GM19023 (cell line): ENCODE data around the gene ZMIZ1.
"Not testable (repeated sequence)": the region's sequence is repeated elsewhere in the genome, so short reads cannot be mapped to it uniquely, and the experiment has no call there.

Experiments
- ATAC-seq: cut with Tn5 transposase; IDR thresholded peaks from one replicate; pipeline ENCODE4 v1.9.1; 2021; ENCODE audit warnings: mild to moderate bottlenecking, moderate library complexity; ENCODE audit not compliant: unreplicated experiment

ZMIZ1 gene

DNA sequence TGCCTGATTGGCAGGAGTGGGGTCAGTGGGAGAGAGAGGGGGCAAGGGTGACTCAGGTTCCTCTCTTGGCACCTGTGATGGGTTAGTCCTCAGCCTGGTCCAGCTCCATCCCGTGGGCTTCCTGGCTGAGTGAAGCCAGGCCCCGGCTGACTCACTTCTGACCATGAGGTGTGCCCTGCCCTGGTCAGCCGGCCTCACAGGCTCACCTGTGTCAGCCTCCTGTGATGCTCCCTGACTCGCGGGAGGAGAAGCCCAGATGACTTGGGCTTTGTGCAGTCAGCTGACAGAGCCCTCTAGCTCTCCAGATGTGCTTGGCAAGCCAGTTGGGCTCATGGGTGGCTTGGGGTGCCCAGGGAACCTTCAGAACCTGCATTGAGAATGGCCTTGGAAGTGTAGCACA lies 262.5 kb downstream of the ZMIZ1 start:
- ATAC-seq = peak; percentile 20

- peak; percentile 79 for ATAC-seq
Measured at GRCh38 chr10:79331709-79332108, 262.9 kb downstream of the ZMIZ1 start.

DNA sequence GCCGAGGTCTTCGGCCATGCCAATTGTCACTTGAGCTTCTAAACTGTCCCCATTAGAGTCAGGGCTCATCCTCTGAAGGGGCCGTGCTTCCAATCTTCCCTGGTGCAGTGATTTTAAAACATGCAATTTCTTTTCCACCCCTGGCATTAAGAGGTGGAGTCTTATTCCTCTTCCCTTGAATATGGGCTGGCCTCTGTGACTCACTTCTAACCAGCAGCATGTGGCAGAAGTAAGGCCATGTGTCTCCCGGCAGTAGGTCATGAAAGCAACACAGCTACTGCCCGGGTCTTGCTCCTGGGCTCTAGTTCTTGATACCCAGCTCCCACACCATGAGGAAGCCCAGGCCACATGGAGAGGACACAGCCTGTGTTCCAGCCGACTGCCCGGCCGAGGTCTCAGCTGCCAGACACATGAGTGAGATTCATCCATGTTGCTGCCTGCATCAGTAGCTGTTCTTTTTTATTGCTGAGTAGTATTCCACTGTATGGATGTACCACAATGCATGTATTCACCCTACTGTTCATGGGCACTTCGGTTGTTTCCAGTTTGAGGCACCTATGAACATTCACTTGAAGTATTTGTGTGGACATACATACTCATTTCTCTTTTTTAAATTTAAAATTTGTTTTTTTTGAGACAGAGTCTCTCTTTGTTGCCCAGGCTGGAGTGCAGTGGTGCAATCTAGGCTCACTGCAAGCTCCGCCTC lies 264.0 kb downstream of the ZMIZ1 start:
- ATAC-seq = not testable (repeated sequence)

- no peak for ATAC-seq
Measured at GRCh38 chr10:79333513-79333912, 264.7 kb downstream of the ZMIZ1 start.

GRCh38 chr10:79334573-79334972 lies 265.8 kb downstream of the ZMIZ1 start:
- no peak for ATAC-seq

GRCh38 chr10:79335094-79335469 lies 266.3 kb downstream of the ZMIZ1 start:
- ATAC-seq = no peak

- no peak for ATAC-seq
Measured at GRCh38 chr10:79335470-79336235, 266.9 kb downstream of the ZMIZ1 start.

- ATAC-seq = no peak
Measured at GRCh38 chr10:79336276-79336675, 267.5 kb downstream of the ZMIZ1 start.

- no peak for ATAC-seq
Measured at GRCh38 chr10:79336739-79337138, 268.0 kb downstream of the ZMIZ1 start.

DNA sequence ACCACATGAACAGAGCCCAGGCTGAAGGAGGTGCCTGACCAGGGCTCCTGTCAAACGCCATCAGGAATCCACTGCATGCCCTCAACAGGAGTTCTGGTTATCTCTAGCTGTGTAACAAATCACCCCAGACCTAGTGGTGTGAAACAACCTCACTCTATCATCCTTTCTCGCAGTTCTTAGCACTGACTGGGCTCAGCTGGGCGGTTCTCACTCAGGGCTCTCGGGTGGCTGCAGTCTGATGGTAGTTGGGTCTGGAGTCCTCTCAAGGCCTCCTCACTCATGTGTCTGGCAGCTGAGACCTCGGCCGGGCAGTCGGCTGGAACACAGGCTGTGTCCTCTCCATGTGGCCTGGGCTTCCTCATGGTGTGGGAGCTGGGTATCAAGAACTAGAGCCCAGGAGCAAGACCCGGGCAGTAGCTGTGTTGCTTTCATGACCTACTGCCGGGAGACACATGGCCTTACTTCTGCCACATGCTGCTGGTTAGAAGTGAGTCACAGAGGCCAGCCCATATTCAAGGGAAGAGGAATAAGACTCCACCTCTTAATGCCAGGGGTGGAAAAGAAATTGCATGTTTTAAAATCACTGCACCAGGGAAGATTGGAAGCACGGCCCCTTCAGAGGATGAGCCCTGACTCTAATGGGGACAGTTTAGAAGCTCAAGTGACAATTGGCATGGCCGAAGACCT lies 269.2 kb downstream of the ZMIZ1 start:
- not testable (repeated sequence) for ATAC-seq

DNA sequence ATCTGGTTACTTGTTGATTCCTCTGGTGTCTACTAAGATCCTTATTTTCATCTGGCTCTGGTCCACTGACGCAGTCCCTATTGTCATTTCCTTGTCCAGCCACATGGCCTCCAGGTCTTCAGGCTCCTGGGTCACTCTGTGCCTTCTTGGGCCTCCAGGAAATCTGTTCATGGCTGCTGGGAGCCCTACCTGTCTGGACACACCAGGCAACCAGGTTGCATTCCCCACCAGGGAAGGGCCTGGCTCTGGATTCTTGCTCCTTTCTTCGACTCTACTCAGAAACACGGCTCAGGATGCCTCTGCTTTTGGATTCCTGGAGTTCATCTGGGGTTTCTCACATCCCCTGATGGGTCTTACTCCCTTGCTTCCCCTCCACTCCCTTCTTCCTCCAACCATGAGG lies 270.5 kb downstream of the ZMIZ1 start:
- no peak for ATAC-seq

GRCh38 chr10:79340646-79341244 lies 272.0 kb downstream of the ZMIZ1 start:
- no peak for ATAC-seq

GRCh38 chr10:79342295-79342761 lies 273.6 kb downstream of the ZMIZ1 start:
- no peak for ATAC-seq

DNA sequence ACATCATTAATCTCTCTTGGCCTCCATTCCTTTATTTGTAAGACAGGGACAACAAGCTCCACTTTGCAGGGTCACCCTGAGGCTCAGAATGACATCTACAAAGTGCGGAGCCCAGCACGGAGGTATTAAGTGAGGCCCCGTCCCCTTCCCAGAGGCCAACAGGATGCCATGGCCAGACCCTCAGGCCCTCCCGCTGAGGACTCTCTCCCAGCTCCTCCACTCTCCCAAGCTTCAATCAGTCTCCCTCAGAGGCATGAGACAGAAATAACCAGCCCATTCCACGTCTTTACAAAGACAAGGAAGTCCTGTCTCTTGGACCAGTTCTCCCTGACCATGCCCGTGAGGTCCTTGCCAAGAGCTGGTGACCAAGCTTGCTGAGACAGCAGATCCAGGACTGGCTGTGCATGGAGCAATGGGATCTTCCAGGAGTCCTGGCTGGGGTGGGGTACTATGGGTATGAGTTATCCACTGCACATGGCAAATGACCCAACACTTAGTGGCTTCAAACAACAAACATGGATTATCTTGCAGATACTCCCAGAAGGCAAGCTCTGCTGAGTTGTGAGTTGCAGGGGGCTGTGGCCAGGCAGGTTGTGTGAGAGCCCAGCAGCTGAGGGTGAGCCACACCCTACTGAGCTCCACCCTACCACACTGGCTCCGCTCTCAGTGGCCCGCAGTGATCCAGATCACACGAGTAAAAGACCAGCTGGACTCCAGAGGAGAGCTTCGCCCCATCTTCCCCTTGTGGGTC lies 274.2 kb downstream of the ZMIZ1 start:
- no peak for ATAC-seq

- no peak for ATAC-seq
Measured at GRCh38 chr10:79344502-79345195, 275.9 kb downstream of the ZMIZ1 start.

DNA sequence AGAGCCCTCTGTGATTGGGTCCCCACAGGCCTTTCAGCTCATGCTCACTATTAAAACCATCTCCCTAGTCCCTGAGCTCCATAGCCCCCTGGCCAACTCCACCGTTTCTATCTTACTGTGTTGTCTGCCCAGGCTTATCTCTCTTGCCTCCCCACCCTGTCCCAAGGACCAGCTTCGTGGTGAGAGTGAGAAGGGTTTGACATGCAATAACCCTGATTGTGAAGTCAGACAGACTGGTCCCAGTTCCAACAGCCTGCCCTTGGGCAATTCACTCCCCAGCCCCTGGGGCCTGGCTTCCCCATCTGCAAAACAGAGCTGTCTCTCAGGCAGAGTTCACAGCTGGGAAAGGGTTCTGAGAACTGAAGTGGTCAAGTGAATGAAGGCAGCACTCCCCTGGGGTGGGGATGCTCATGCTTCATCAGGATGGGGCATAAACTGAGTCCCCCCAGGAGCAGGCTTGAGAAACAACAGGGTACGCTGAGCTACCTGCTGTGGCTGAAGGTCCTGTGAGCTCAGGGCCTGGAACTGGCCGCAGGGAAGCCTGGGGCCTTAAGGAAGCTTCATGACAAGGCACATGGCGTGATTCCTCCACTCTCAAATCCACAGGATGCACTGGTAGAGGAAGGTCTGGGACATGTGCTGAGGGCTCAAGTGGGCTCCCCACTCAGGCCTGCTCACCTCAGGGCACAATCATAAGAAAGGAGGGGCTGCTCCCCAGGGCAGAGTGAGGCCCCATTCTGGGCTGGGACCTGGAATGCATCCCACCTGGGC lies 276.7 kb downstream of the ZMIZ1 start:
- ATAC-seq = no peak

- no peak for ATAC-seq
Measured at GRCh38 chr10:79346012-79346340, 277.2 kb downstream of the ZMIZ1 start.

- ATAC-seq = no peak
Measured at GRCh38 chr10:79346388-79347225, 277.8 kb downstream of the ZMIZ1 start.
